K562 (cell line): ENCODE results near the gene KIF12.

ENCODE experiments used
- CSDE1 ChIP-seq, 2 experiments: fragments of 450-650 bp; IDR thresholded peaks; 2 replicates each; pipeline ENCODE4 v1.6.1; 2016; ENCODE audit warnings: mild to moderate bottlenecking in 1 of 2
- CTCF ChIP-seq, 3 experiments: IDR thresholded peaks in 2 of 3; conservative IDR thresholded peaks in 1 of 3; 2 replicates each; pipeline ENCODE4 v1.5.1; 2011 to 2012; ENCODE audit warnings: low read length in 3 of 3, mild to moderate bottlenecking in 3 of 3, control low read depth in 2 of 3, improper control_type of control experiment in 1 of 3, inconsistent platforms in 1 of 3, low read depth in 1 of 3, mixed read lengths in 1 of 3, moderate library complexity in 1 of 3; ENCODE audit not compliant: insufficient read depth in 2 of 3
- E2F1 ChIP-seq: sonication (generic); formaldehyde crosslinking; IDR thresholded peaks from 2 replicates; pipeline ENCODE4 v1.8.1; 2023; ENCODE audit warnings: mild to moderate bottlenecking, missing genetic modification reagents, moderate library complexity
- MAZ ChIP-seq, 2 experiments: fragments of 450-650 bp in 1 of 2; sonication (generic) in 1 of 2; formaldehyde crosslinking; IDR thresholded peaks in 1 of 2; conservative IDR thresholded peaks in 1 of 2; 2 replicates each; pipeline versions ENCODE4 v1.4.0 to v1.5.0; 2020; ENCODE audit warnings: mild to moderate bottlenecking in 1 of 2, missing genetic modification reagents in 1 of 2
- MEF2D ChIP-seq: conservative IDR thresholded peaks from 2 replicates; pipeline ENCODE4 v1.6.1; 2016; ENCODE audit warnings: low read depth, missing genetic modification characterization, missing compliant biosample characterization
- NONO ChIP-seq, 2 experiments: fragments of 200-400 bp in 1 of 2; fragments of 450-650 bp in 1 of 2; formaldehyde crosslinking in 1 of 2; IDR thresholded peaks; 2 replicates each; pipeline ENCODE4 v1.6.1; 2017; ENCODE audit warnings: low read depth in 2 of 2, mild to moderate bottlenecking in 2 of 2, moderate library complexity in 2 of 2, low read length in 1 of 2
- POLR2A ChIP-seq: fragments of 450-650 bp; conservative IDR thresholded peaks from 2 replicates; pipeline ENCODE4 v1.6.1; 2016
- PTRF ChIP-seq: fragments of 450-650 bp; IDR thresholded peaks from 2 replicates; pipeline ENCODE4 v1.6.1; 2016; ENCODE audit warnings: mild to moderate bottlenecking, missing genetic modification characterization, missing compliant biosample characterization
- ZNF146 ChIP-seq: IDR thresholded peaks from one replicate; pipeline ENCODE4 v1.6.1; 2018; ENCODE audit warnings: missing compliant biosample characterization; ENCODE audit not compliant: unreplicated experiment
- TF ChIP-seq, protein P1 (sequence below): fragments of 450-650 bp; IDR thresholded peaks from 2 replicates; pipeline ENCODE4 v1.6.1; 2014; ENCODE audit warnings: low read depth, mild to moderate bottlenecking, moderate library complexity, borderline replicate concordance

DNA sequence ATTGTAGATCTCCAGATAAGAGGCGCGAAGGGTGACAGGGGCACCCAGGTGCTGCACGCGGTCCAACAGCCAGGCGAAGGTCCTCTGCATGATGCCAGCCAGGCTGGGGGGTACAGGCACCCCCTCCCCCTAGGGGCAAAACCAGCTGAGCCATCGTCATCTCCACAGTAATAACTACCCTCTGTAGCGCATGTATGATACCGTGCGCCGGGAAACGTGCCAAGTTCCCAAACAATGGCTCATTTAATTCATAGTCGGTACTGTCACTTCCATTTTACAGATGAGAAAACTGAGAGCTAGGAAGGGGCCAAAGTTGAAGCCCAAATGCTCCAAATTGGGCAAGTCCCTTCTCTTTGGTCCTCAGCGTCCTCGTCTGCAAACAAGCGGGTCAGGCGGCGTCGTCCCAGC is 1.5 kb downstream of the KIF12 start:
- TF ChIP-seq, protein P1, sequence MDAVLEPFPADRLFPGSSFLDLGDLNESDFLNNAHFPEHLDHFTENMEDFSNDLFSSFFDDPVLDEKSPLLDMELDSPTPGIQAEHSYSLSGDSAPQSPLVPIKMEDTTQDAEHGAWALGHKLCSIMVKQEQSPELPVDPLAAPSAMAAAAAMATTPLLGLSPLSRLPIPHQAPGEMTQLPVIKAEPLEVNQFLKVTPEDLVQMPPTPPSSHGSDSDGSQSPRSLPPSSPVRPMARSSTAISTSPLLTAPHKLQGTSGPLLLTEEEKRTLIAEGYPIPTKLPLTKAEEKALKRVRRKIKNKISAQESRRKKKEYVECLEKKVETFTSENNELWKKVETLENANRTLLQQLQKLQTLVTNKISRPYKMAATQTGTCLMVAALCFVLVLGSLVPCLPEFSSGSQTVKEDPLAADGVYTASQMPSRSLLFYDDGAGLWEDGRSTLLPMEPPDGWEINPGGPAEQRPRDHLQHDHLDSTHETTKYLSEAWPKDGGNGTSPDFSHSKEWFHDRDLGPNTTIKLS: no peak
- TF ChIP-seq CTCF (IDR thresholded peaks at IDR 0.05 in 2 of 3, conservative IDR thresholded peaks at IDR 0.05 in 1 of 3; ENCODE audit: insufficient read depth in 2 of 3, low read depth in 1 of 3, low read length in 3 of 3) (no peak), PTRF (tag) (no peak), NONO (IDR thresholded peaks at IDR 0.05; ENCODE audit: low read depth in 2 of 2, low read length in 1 of 2) (no peak), ZNF146 (no peak), MEF2D (tag) (no peak), POLR2A (no peak), MAZ (CRISPR knock-in tag; conservative IDR thresholded peaks at IDR 0.05 in 1 of 2, IDR thresholded peaks at IDR 0.05 in 1 of 2) (no peak), CSDE1 (IDR thresholded peaks at IDR 0.05) (no peak), E2F1 (no peak)
